HG02610 (cell line): ENCODE measurements around the gene GPR151.

Experiments
- ATAC-seq: cut with Tn5 transposase; IDR thresholded peaks from one replicate; pipeline ENCODE4 v1.9.1; 2021; ENCODE audit warnings: mild to moderate bottlenecking, moderate library complexity; ENCODE audit not compliant: unreplicated experiment

Gene GPR151

GRCh38 chr5:146521403-146522106 is 5.6 kb upstream of the GPR151 start:
- no peak for ATAC-seq

GRCh38 chr5:146520731-146521130 is 4.7 kb upstream of the GPR151 start:
- ATAC-seq, result no peak

- no peak for ATAC-seq
Measured at GRCh38 chr5:146519554-146519953, 3.6 kb upstream of the GPR151 start.

GRCh38 chr5:146515473-146516150 is 378 bp downstream of the GPR151 start:
- ATAC-seq, result no peak

GRCh38 chr5:146514575-146514974 is 1.4 kb downstream of the GPR151 start:
- no peak for ATAC-seq

- no peak for ATAC-seq
Measured at GRCh38 chr5:146513462-146513861, 2.5 kb downstream of the GPR151 start.

- no peak for ATAC-seq
Measured at GRCh38 chr5:146510559-146511125, 5.3 kb downstream of the GPR151 start.

GRCh38 chr5:146507428-146507827 is 8.6 kb downstream of the GPR151 start:
- ATAC-seq, result no peak

- ATAC-seq, result no peak
Measured at GRCh38 chr5:146499680-146500079, 16.3 kb downstream of the GPR151 start.

GRCh38 chr5:146494656-146495055 is 21.3 kb downstream of the GPR151 start:
- ATAC-seq, result no peak

GRCh38 chr5:146490089-146490843 is 25.7 kb downstream of the GPR151 start:
- ATAC-seq, result no peak

GRCh38 chr5:146484714-146485391 is 31.1 kb downstream of the GPR151 start:
- no peak for ATAC-seq

- ATAC-seq, result no peak
Measured at GRCh38 chr5:146482775-146483174, 33.2 kb downstream of the GPR151 start.

GRCh38 chr5:146475906-146476305 is 40.1 kb downstream of the GPR151 start:
- no peak for ATAC-seq

- ATAC-seq, result no peak
Measured at GRCh38 chr5:146475190-146475780, 40.7 kb downstream of the GPR151 start.

GRCh38 chr5:146474065-146474464 is 41.9 kb downstream of the GPR151 start:
- ATAC-seq, result no peak

GRCh38 chr5:146467760-146468159 is 48.2 kb downstream of the GPR151 start:
- ATAC-seq, result no peak

- no peak for ATAC-seq
Measured at GRCh38 chr5:146466521-146467349, 49.3 kb downstream of the GPR151 start.

- ATAC-seq, result no peak
Measured at GRCh38 chr5:146463446-146463845, 52.5 kb downstream of the GPR151 start.
